SK-N-SH (cell line): Measurements from ENCODE around the gene ANKRD34A. TPM values are rescaled to one million over a fixed set of nuclear protein-coding genes. Genes with fewer than 3 reads are reported as not detected.

Experiments used
- CTCF ChIA-PET: fragments of 300-600, 350-600 bp; formaldehyde crosslinking; extraction: SDS; loops from one replicate; lab custom pipeline; 2021; lab: Yijun Ruan, JAX
- POLR2A ChIA-PET: fragments of 350-600 bp; sonication (Branson Sonifier 250); formaldehyde crosslinking; extraction: SDS; loops from one replicate; lab custom pipeline; 2020; ENCODE audit warnings: antibody characterized with exemption, inconsistent platforms; lab: Yijun Ruan, JAX
- DNase-seq: peaks from one replicate; pipeline ENCODE4 v3.0.0; 2012
- H2AFZ ChIP-seq: fragments of 200-600 bp; sonication (generic); 2 replicates; pipeline ENCODE4 v1.8.1; 2016; ENCODE audit warnings: antibody characterized with exemption, mild to moderate bottlenecking, low read depth
- H3F3A ChIP-seq: fragments of 200-600 bp; sonication (generic); replicated peaks from 2 replicates; pipeline ENCODE3; 2016; ENCODE audit warnings: antibody characterized with exemption, mild to moderate bottlenecking; ENCODE audit not compliant: insufficient read depth
- H3K27ac ChIP-seq, 2 experiments: fragments of 200-500 bp in 1 of 2; fragments of 200-600 bp in 1 of 2; sonication (Bioruptor generic) in 1 of 2; sonication (generic), shearing (Covaris generic) in 1 of 2; 2 replicates each; pipeline versions ENCODE4 v1.5.1 to v1.6.1; 2014 to 2016; ENCODE audit warnings: low read depth in 2 of 2, inconsistent platforms in 1 of 2, low read length in 1 of 2, mild to moderate bottlenecking in 1 of 2, mixed read lengths in 1 of 2
- H3K27me3 ChIP-seq: fragments of 200-600 bp; sonication (generic), shearing (Covaris generic); 2 replicates; pipeline ENCODE4 v1.6.1; 2016; ENCODE audit warnings: mixed run types; ENCODE audit not compliant: insufficient read depth
- H3K36me3 ChIP-seq, 2 experiments: fragments of 200-500 bp in 1 of 2; fragments of 200-600 bp in 1 of 2; sonication (Bioruptor generic) in 1 of 2; sonication (generic) in 1 of 2; replicated peaks in 1 of 2; 2 replicates each; pipeline versions ENCODE3 to v1.5.1; 2014 to 2016; ENCODE audit warnings: low read length in 1 of 2, mild to moderate bottlenecking in 1 of 2; ENCODE audit not compliant: insufficient read depth in 2 of 2, control insufficient read depth in 1 of 2
- H3K4me1 ChIP-seq, 2 experiments: fragments of 200-500 bp in 1 of 2; fragments of 200-600 bp in 1 of 2; sonication (Bioruptor generic) in 1 of 2; sonication (generic), shearing (Covaris generic) in 1 of 2; 2 replicates each; pipeline versions ENCODE4 v1.5.1 to v1.6.1; 2014 to 2016; ENCODE audit warnings: low read depth in 1 of 2, low read length in 1 of 2, mixed run types in 1 of 2; ENCODE audit not compliant: insufficient read depth in 2 of 2, control insufficient read depth in 1 of 2
- H3K4me2 ChIP-seq: fragments of 200-600 bp; sonication (generic), shearing (Covaris generic); 2 replicates; pipeline ENCODE4 v1.6.1; 2017; ENCODE audit warnings: mixed run types
- H3K4me3 ChIP-seq, 2 experiments: fragments of 200-500 bp in 1 of 2; fragments of 200-600 bp in 1 of 2; sonication (Bioruptor generic) in 1 of 2; sonication (generic), shearing (Covaris generic) in 1 of 2; 2 replicates each; pipeline versions ENCODE4 v1.5.1 to v1.8.1; 2014 to 2016; ENCODE audit warnings: low read depth in 2 of 2, inconsistent platforms in 1 of 2, low read length in 1 of 2, mild to moderate bottlenecking in 1 of 2, mixed read lengths in 1 of 2, moderate library complexity in 1 of 2
- H3K79me2 ChIP-seq: fragments of 200-600 bp; sonication (generic); 2 replicates; pipeline ENCODE4 v1.8.1; 2017; ENCODE audit warnings: mild to moderate bottlenecking; ENCODE audit not compliant: insufficient read depth
- H3K9ac ChIP-seq: fragments of 200-600 bp; sonication (generic); 2 replicates; pipeline ENCODE4 v1.6.1; 2017; ENCODE audit warnings: mixed run types
- H3K9me2 ChIP-seq: fragments of 200-600 bp; sonication (generic); 2 replicates; pipeline ENCODE4 v1.6.1; 2017; ENCODE audit warnings: mixed run types
- H3K9me3 ChIP-seq: fragments of 200-600 bp; sonication (generic); 2 replicates; pipeline ENCODE4 v1.6.1; 2017; ENCODE audit warnings: mixed run types, mild to moderate bottlenecking, moderate library complexity
- H4K20me1 ChIP-seq: fragments of 200-600 bp; sonication (generic); 2 replicates; pipeline ENCODE4 v1.6.1; 2017; ENCODE audit warnings: mild to moderate bottlenecking, mixed run types; ENCODE audit not compliant: insufficient read depth
- CHD2 ChIP-seq: fragments of 150-350 bp; IDR thresholded peaks from 2 replicates; pipeline ENCODE4 v1.6.1; 2018; ENCODE audit warnings: low read length; ENCODE audit not compliant: partially characterized antibody
- ELF1 ChIP-seq: IDR thresholded peaks from 2 replicates; pipeline ENCODE4 v1.4.0; 2012
- EP300 ChIP-seq, 2 experiments: IDR thresholded peaks; 2 replicates each; pipeline versions ENCODE4 v1.4.0 to v1.6.1; 2012; ENCODE audit warnings: borderline replicate concordance in 1 of 2, low read depth in 1 of 2, low read length in 1 of 2
- FOSL2 ChIP-seq: IDR thresholded peaks from 2 replicates; pipeline ENCODE4 v1.4.0; 2012; ENCODE audit warnings: low read depth, mild to moderate bottlenecking, moderate library complexity, borderline replicate concordance
- GATA2 ChIP-seq: sonication (generic); formaldehyde crosslinking; IDR thresholded peaks from 2 replicates; pipeline ENCODE4 v1.5.0; 2020; ENCODE audit warnings: mild to moderate bottlenecking, missing genetic modification reagents
- JUND ChIP-seq: IDR thresholded peaks from 2 replicates; pipeline ENCODE4 v1.4.0; 2012
- NFIC ChIP-seq: IDR thresholded peaks from 2 replicates; pipeline ENCODE4 v1.4.0; 2012; ENCODE audit warnings: borderline replicate concordance
- RAD21 ChIP-seq: IDR thresholded peaks from 2 replicates; pipeline ENCODE4 v1.6.1; 2012; ENCODE audit warnings: mild to moderate bottlenecking, low read length
- RFX5 ChIP-seq: IDR thresholded peaks from 2 replicates; pipeline ENCODE4 v1.6.1; 2012; ENCODE audit warnings: mild to moderate bottlenecking, improper control_type of control experiment, low read length
- SIN3A ChIP-seq: IDR thresholded peaks from 2 replicates; pipeline ENCODE4 v1.6.1; 2012; ENCODE audit warnings: low read depth, mild to moderate bottlenecking, low read length, moderate library complexity, borderline replicate concordance
- TCF12 ChIP-seq: IDR thresholded peaks from 2 replicates; pipeline ENCODE4 v1.4.0; 2012
- USF2 ChIP-seq: fragments of 150-350 bp; IDR thresholded peaks from 2 replicates; pipeline ENCODE4 v1.6.1; 2017; ENCODE audit warnings: antibody characterized with exemption, low read length, low read depth, borderline replicate concordance
- WGBS: methylation state at CpG from one replicate; pipeline ENCODE4 v1.1.6; 2017; ENCODE audit warnings: low lambda C conversion rate; 5-methylcytosine and 5-hydroxymethylcytosine counted together
- polyA plus RNA-seq, 3 experiments: library from polyadenylated mRNA; depleted of rRNA; stranded (reverse); fragments of >200 nt; gene quantifications; 2 replicates each; pipeline ENCODE4 v1.2.3, GENCODE V29; 2012
- TF ChIP-seq, protein P1 (sequence below): IDR thresholded peaks from 2 replicates; pipeline ENCODE4 v1.4.0; 2012; ENCODE audit warnings: low read depth
- TF ChIP-seq, protein P2 (sequence below): fragments of 200-600 bp; sonication (generic); IDR thresholded peaks from 2 replicates; pipeline ENCODE4 v1.6.1; 2017; ENCODE audit warnings: antibody characterized with exemption, mild to moderate bottlenecking, moderate library complexity
- TF ChIP-seq, protein P3 (sequence below): IDR thresholded peaks from 2 replicates; pipeline ENCODE4; 2012

Gene ANKRD34A
- polyA plus RNA-seq, 1 of the 3 experiments (the other 2 are of a cell fraction): 2.6 TPM

- Histone ChIP-seq H3K9me3 (no peaks in the 10 kb centered on the region), H3K4me2 (no peak overlapping the region)
Observed at GRCh38 chr1:146013559-146013922, 49.2 kb upstream of the ANKRD34A start.

DNA sequence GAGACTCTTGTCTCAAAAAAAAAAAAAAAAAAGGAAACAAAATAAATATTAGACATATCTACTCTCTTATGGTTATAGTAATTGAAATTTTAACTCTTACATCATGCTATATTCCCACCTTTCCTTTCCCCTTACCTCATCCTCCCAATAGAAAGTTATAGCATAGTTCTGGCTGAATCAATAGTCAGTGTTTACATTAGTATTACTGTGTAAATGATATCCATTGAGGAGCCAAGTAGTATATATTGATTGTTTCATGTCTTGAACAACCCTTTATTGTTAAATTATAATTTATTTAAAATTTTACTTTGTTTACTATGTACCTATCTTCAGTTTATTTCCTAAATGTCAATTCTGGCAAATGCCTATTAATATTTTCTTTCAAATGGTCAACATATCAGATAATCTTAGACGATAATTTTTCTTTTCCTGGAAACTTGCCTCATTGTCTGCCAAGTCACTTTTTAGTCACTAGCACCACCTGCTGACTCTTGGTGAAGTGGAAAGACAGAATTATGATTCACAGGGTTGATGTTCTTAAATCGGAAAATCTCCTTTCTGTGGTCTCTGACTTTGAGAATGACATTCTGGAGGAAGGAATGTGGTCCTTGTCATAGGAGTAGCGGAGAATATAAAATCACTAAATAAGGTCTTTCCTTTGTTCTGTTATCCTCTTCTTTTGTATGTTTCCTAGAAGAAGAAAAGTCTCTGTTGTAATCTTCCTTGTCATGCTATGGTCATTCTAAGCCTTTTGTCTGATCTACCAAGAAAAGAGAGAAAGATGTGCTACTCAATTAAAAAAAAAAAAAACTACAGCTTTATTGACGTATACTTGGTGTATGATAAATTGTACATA, 48.6 kb upstream of the ANKRD34A start:
- H3K9ac ChIP-seq: peak overlapping the region; percentile 26; the same call in 1 of the 2 replicates
- H3F3A ChIP-seq: peaks cover 27% of the 10 kb centered on the region
- H3K79me2 ChIP-seq: no peaks in the 10 kb centered on the region
- H3K36me3 ChIP-seq: no peaks in the 10 kb centered on the region
- no peaks in the 10 kb centered on the region for H3K9me2 ChIP-seq
- DNase-seq: peak; percentile 66
- ChIA-PET CTCF (interaction anchor here (0.7 to 7.4 kb wide), 11 partner anchors 19 to 167 kb away, joined by 3 to 187 read pairs (median 7); partner anchors contain the start of genes ANKRD34A, NUDT17 and POLR3GL), POLR2A (interaction anchor here (0.7 kb wide), 1 partner anchor 259 kb away, joined by 6 read pairs; no protein-coding TSS in a partner anchor)
- H3K27me3 ChIP-seq: no peaks in the 10 kb centered on the region
- H3K4me3 ChIP-seq: peak overlapping the region in 1 of 2 experiments; percentile 18; a peak in 1 of 4 replicates
- H3K27ac ChIP-seq: peak overlapping the region in 1 of 2 experiments; percentile 61; a peak in 2 of 4 replicates
- no peaks in the 10 kb centered on the region for H4K20me1 ChIP-seq
- H3K4me1 ChIP-seq: peaks cover 0 to 2% of the 10 kb centered on the region in 2 experiments; a peak in 2 of 4 replicates
- H3K4me2 ChIP-seq: no peak overlapping the region
- WGBS: 3% methylated on average over 4 of the region's 4 CpGs
- H3K9me3 ChIP-seq: no peaks in the 10 kb centered on the region
- H2AFZ ChIP-seq: peak overlapping the region; percentile 45; the same call in 1 of the 2 replicates
- peak; percentile 50; the same call in 1 of the 2 replicates for TF ChIP-seq FOSL2
- TF ChIP-seq EP300 (IDR thresholded peaks at IDR 0.05; ENCODE audit: borderline replicate concordance in 1 of 2, low read depth in 1 of 2, low read length in 1 of 2): 0 out of 4 replicates have a peak, but pooled peaks of 1 of the 2 experiments have one; percentile 16
- TF ChIP-seq, protein P1, sequence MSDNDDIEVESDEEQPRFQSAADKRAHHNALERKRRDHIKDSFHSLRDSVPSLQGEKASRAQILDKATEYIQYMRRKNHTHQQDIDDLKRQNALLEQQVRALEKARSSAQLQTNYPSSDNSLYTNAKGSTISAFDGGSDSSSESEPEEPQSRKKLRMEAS: no peak
- peak; percentile 66 for TF ChIP-seq NFIC
- no peak for TF ChIP-seq SIN3A
- no peak for TF ChIP-seq RFX5
- TF ChIP-seq, protein P2, sequence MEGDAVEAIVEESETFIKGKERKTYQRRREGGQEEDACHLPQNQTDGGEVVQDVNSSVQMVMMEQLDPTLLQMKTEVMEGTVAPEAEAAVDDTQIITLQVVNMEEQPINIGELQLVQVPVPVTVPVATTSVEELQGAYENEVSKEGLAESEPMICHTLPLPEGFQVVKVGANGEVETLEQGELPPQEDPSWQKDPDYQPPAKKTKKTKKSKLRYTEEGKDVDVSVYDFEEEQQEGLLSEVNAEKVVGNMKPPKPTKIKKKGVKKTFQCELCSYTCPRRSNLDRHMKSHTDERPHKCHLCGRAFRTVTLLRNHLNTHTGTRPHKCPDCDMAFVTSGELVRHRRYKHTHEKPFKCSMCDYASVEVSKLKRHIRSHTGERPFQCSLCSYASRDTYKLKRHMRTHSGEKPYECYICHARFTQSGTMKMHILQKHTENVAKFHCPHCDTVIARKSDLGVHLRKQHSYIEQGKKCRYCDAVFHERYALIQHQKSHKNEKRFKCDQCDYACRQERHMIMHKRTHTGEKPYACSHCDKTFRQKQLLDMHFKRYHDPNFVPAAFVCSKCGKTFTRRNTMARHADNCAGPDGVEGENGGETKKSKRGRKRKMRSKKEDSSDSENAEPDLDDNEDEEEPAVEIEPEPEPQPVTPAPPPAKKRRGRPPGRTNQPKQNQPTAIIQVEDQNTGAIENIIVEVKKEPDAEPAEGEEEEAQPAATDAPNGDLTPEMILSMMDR: peak; percentile 87
- no peak for TF ChIP-seq ELF1
- TF ChIP-seq JUND: peak; percentile 38; the same call in 1 of the 2 replicates
- peak; percentile 95 for TF ChIP-seq RAD21
- TF ChIP-seq CHD2: no peak
- peak; percentile 57 for TF ChIP-seq TCF12
- TF ChIP-seq USF2: no peak
- peak; percentile 10; the same call in 1 of the 2 replicates for TF ChIP-seq GATA2 (CRISPR knock-in tag)
- TF ChIP-seq, protein P3, sequence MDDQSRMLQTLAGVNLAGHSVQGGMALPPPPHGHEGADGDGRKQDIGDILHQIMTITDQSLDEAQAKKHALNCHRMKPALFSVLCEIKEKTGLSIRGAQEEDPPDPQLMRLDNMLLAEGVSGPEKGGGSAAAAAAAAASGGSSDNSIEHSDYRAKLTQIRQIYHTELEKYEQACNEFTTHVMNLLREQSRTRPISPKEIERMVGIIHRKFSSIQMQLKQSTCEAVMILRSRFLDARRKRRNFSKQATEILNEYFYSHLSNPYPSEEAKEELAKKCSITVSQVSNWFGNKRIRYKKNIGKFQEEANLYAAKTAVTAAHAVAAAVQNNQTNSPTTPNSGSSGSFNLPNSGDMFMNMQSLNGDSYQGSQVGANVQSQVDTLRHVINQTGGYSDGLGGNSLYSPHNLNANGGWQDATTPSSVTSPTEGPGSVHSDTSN: 0 out of 2 replicates have a peak, but pooled peaks have one; percentile 16

More at GRCh38 chr1:146013559-146013922, 49.2 kb upstream of the ANKRD34A start:
- Histone ChIP-seq H3K4me3 (no peak overlapping the region), H3K4me1 (peaks cover 0 to 2% of the 10 kb centered on the region in 2 experiments; a peak in 2 of 4 replicates), H3K79me2 (no peaks in the 10 kb centered on the region), H3K36me3 (no peaks in the 10 kb centered on the region), H3K27ac (peak overlapping the region in 1 of 2 experiments; percentile 61; a peak in 2 of 4 replicates), H3K9me2 (no peaks in the 10 kb centered on the region), H2AFZ (0 out of 2 replicates have a peak overlapping the region, but pooled peaks have one; percentile 16), H3K27me3 (no peaks in the 10 kb centered on the region), H3F3A (peaks cover 27% of the 10 kb centered on the region), H3K9ac (peak overlapping the region; percentile 26; the same call in 1 of the 2 replicates), H4K20me1 (no peaks in the 10 kb centered on the region)
- CTCF ChIA-PET: interaction anchor here (0.7 to 6.5 kb wide), 4 partner anchors 36 to 167 kb away, joined by 4 to 41 read pairs (median 21); partner anchors contain the start of gene NUDT17
- no peak for DNase-seq
- 79% methylated on average over 6 of the region's 6 CpGs for WGBS
- no peak for TF ChIP-seq USF2
- POLR2A ChIA-PET: no interaction called here
